ENCODE results near the gene ABCD1. TPM values are rescaled to one million over a fixed set of nuclear protein-coding genes. Genes with fewer than 3 reads are reported as not detected.

Gene ABCD1
- total RNA-seq, 2 donors from 2014 or later: 9.7 to 97.8 TPM

- H3K27ac ChIP-seq: no peak overlapping the region
- TF ChIP-seq, protein P1, sequence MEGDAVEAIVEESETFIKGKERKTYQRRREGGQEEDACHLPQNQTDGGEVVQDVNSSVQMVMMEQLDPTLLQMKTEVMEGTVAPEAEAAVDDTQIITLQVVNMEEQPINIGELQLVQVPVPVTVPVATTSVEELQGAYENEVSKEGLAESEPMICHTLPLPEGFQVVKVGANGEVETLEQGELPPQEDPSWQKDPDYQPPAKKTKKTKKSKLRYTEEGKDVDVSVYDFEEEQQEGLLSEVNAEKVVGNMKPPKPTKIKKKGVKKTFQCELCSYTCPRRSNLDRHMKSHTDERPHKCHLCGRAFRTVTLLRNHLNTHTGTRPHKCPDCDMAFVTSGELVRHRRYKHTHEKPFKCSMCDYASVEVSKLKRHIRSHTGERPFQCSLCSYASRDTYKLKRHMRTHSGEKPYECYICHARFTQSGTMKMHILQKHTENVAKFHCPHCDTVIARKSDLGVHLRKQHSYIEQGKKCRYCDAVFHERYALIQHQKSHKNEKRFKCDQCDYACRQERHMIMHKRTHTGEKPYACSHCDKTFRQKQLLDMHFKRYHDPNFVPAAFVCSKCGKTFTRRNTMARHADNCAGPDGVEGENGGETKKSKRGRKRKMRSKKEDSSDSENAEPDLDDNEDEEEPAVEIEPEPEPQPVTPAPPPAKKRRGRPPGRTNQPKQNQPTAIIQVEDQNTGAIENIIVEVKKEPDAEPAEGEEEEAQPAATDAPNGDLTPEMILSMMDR (IDR thresholded peaks at IDR 0.05): no peak
- no peak for TF ChIP-seq POLR2AphosphoS5 (IDR thresholded peaks at IDR 0.05)
- no peak for DNase-seq (ENCODE audit: low spot score)
- WGBS: 80% methylated on average over 19 of the region's 24 CpGs
- H3K4me1 ChIP-seq (replicated peaks): no peaks in the 10 kb centered on the region
- no peaks in the 10 kb centered on the region for H3K36me3 ChIP-seq
- no peaks in the 10 kb centered on the region for H3K27me3 ChIP-seq (replicated peaks; ENCODE audit: insufficient read depth)
- intact Hi-C loops (cut with DNase I): no loop called here
- H3K4me3 ChIP-seq: no peak overlapping the region
- H3K9me3 ChIP-seq: no peaks in the 10 kb centered on the region
Observed at GRCh38 chrX:153685751-153686696, 38.6 kb upstream of the ABCD1 start.

DNA sequence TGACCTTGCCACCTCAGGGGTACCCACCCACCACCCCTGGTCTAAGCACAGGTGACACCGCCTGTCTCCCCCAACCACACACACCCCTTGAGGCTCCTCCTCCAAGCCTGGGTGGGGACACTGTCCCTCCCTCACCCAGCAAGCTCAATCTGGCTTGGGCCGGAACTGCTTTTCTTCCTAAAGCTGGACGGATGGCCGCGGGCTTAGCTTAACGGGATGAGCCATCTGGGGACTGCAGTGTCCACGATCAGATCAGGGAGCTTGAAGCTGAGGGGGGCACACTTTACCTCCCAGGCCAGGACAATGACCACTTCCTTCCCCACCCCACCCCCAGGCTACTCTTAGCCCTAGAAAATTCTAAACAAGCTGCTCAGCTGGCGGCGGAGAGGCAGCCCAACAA lies 37.9 kb upstream of the ABCD1 start:
- Histone ChIP-seq H3K9me3 (no peaks in the 10 kb centered on the region), H3K4me1 (replicated peaks) (no peaks in the 10 kb centered on the region), H3K4me3 (no peak overlapping the region), H3K27ac (no peak overlapping the region), H3K27me3 (replicated peaks; ENCODE audit: insufficient read depth) (no peaks in the 10 kb centered on the region), H3K36me3 (no peaks in the 10 kb centered on the region)
- intact Hi-C loops (cut with DNase I): no loop called here
- no peak for TF ChIP-seq POLR2A (IDR thresholded peaks at IDR 0.05)
- TF ChIP-seq POLR2AphosphoS5 (IDR thresholded peaks at IDR 0.05): no peak
- TF ChIP-seq, protein P1 (IDR thresholded peaks at IDR 0.05): no peak
- DNase-seq (ENCODE audit: low spot score): no peak
- 57% methylated on average over 7 of the region's 9 CpGs for WGBS

- Histone ChIP-seq H3K4me3 (peak within 1 kb of the TSS; percentile 33 to 42), H3K36me3 (no peaks in the 10 kb centered on the region), H3K27ac (peak within 1 kb of the TSS; percentile 54 to 85), H3K9me3 (no peaks in the 10 kb centered on the region), H3K4me1 (replicated peaks) (no peaks in the 10 kb centered on the region), H3K27me3 (replicated peaks; ENCODE audit: insufficient read depth) (no peaks in the 10 kb centered on the region)
- peak; percentile 65 for DNase-seq (ENCODE audit: low spot score)
- TF ChIP-seq, protein P1 (IDR thresholded peaks at IDR 0.05): peak in 2 of 4 experiments; percentile 9 to 17
- TF ChIP-seq POLR2AphosphoS5 (IDR thresholded peaks at IDR 0.05): no peak
- peak; percentile 44 for TF ChIP-seq POLR2A (IDR thresholded peaks at IDR 0.05)
- intact Hi-C loops (cut with DNase I): no loop called here
- 0% methylated on average over 8 of the region's 66 CpGs for WGBS
Observed at GRCh38 chrX:153687121-153688039, 37.3 kb upstream of the ABCD1 start, which contains the start of gene SLC6A8. Gene SLC6A8, plus strand, starts transcription at chrX:153687926. Its CDS starts 649 bp downstream, at chrX:153688575.

- H3K36me3 ChIP-seq: no peaks in the 10 kb centered on the region
- DNase-seq (ENCODE audit: low spot score): no peak
- no peaks in the 10 kb centered on the region for H3K9me3 ChIP-seq
- 0% methylated on average over 18 of the region's 69 CpGs for WGBS
- H3K27ac ChIP-seq: no peak overlapping the region
- H3K4me1 ChIP-seq (replicated peaks): no peaks in the 10 kb centered on the region
- no peaks in the 10 kb centered on the region for H3K27me3 ChIP-seq (replicated peaks; ENCODE audit: insufficient read depth)
- intact Hi-C loops (cut with DNase I): no loop called here
- TF ChIP-seq POLR2A (IDR thresholded peaks at IDR 0.05) (no peak), POLR2AphosphoS5 (IDR thresholded peaks at IDR 0.05) (no peak)
- TF ChIP-seq, protein P1 (IDR thresholded peaks at IDR 0.05): no peak
- H3K4me3 ChIP-seq: no peak overlapping the region
Observed at GRCh38 chrX:153688071-153688470, 36.6 kb upstream of the ABCD1 start.
